K562 (cell line): ENCODE results near the gene CFAP69. TPM values are rescaled to one million over a fixed set of nuclear protein-coding genes. Genes with fewer than 3 reads are reported as not detected.

Experiments used
- CHD7 ChIP-seq: fragments of 200-600 bp; sonication (generic); IDR thresholded peaks from one replicate; pipeline ENCODE4 v1.6.1; 2012; ENCODE audit warnings: mild to moderate bottlenecking, low read depth, low read length, inconsistent platforms
- polyA plus RNA-seq, 8 experiments: library from polyadenylated mRNA; depleted of rRNA in 4 of 8; stranded (reverse) in 5 of 8; unstranded in 3 of 8; fragments of >200 nt; fragmentation: Nextera tagmentation in 2 of 8; fragmentation: Illumina TruSeq in 1 of 8; extraction: Ambion mirVana in 2 of 8; extraction: Trizol in 1 of 8; gene quantifications; 2 replicates each; pipeline versions ENCODE4 v1.2.1 to v1.2.3, GENCODE V29; 2011 to 2014; ENCODE audit warnings: inconsistent platforms in 1 of 8, missing spikeins in 1 of 8
- total RNA-seq, 7 experiments: library from RNA; depleted of rRNA in 6 of 7; stranded (reverse); fragments of >200 nt in 6 of 7; fragmentation: Illumina TruSeq in 2 of 7; extraction: Trizol in 2 of 7; gene quantifications; 2 replicates each; pipeline versions ENCODE4 v1.2.1 to v1.2.3, GENCODE V29; 2011 to 2021; ENCODE audit warnings: low replicate concordance in 1 of 7

The CFAP69 gene
- total and polyA plus RNA-seq, 9 of the 15 experiments (the other 6 are each of a cell fraction or from before 2014, with no cell fraction given): 0.24 to 5.1 (median 1.7) TPM

GRCh38 chr7:90207956-90208355, 37.0 kb upstream of the CFAP69 start (continued):
- TF ChIP-seq CHD7: no peak
